Immature natural killer cell (primary cell): ENCODE measurements around the gene DLG4. TPM values are rescaled to one million over a fixed set of nuclear protein-coding genes. Genes with fewer than 3 reads are reported as not detected.

ENCODE experiments used
- DNase-seq, 3 donors: peaks; one replicate each; pipeline ENCODE4 v3.0.0; 2022; ENCODE audit warnings: mixed read lengths in 1 of 3
- H3K27ac Mint-ChIP-seq, 6 donors: one replicate each; pipeline ENCODE4 v1.8.0; 2020; ENCODE audit warnings: mixed read lengths in 6 of 6, mild to moderate bottlenecking in 5 of 6, inconsistent platforms in 4 of 6, moderate library complexity in 3 of 6
- H3K27me3 Mint-ChIP-seq, 3 donors: one replicate each; pipeline ENCODE4 v1.8.0; 2020 to 2021; ENCODE audit warnings: low read depth in 3 of 3, mild to moderate bottlenecking in 3 of 3, mixed read lengths in 3 of 3, moderate library complexity in 3 of 3, inconsistent platforms in 1 of 3
- H3K36me3 Mint-ChIP-seq, 3 donors: one replicate each; pipeline ENCODE4 v1.8.0; 2020; ENCODE audit warnings: mixed read lengths in 3 of 3, inconsistent platforms in 2 of 3, mild to moderate bottlenecking in 2 of 3
- H3K4me1 Mint-ChIP-seq, 2 donors: one replicate each; pipeline ENCODE4 v1.8.0; 2020; ENCODE audit warnings: inconsistent platforms in 2 of 2, mild to moderate bottlenecking in 2 of 2, mixed read lengths in 2 of 2, moderate library complexity in 1 of 2
- H3K4me3 Mint-ChIP-seq, 5 donors: one replicate each; pipeline ENCODE4 v1.8.0; 2020; ENCODE audit warnings: mild to moderate bottlenecking in 5 of 5, mixed read lengths in 5 of 5, inconsistent platforms in 3 of 5, moderate library complexity in 3 of 5
- H3K9me3 Mint-ChIP-seq, 6 donors: one replicate each; pipeline ENCODE4 v1.8.0; 2020; ENCODE audit warnings: mild to moderate bottlenecking in 6 of 6, mixed read lengths in 6 of 6, inconsistent platforms in 4 of 6, moderate library complexity in 3 of 6
- polyA plus RNA-seq, 3 donors: library from polyadenylated mRNA; unstranded; fragments of 300-500 nt; fragmentation: Illumina TruSeq; gene quantifications; one replicate each; pipeline ENCODE4 v1.2.3, GENCODE V29; 2021

Gene DLG4
- polyA plus RNA-seq, 3 donors from 2014 or later, result 0.36 TPM; not detected in 2

DNA sequence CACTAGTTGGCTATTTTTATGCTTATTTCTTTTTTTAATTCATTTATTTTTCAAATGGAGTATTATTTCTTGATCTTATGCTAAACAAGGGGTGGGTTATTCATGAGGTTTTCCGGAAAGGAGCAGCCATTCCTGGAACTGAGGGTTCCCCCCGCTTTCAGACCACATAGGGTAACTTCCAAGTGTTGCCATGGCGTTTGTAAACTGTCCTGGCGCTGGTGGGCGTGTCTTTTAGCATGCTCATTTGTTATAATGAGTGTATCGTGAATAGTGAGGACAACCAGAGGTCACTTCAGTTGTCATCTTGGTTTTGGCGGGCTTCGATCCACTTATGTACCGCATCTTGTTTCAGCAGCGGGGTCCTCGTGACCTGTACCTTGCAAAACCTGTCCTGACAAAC lies 75.4 kb downstream of the DLG4 start:
- no peak for DNase-seq
- Mint-ChIP-seq H3K27me3 (peaks cover 0 to 12% (median 3%) of the 10 kb centered on the region in 3 donors), H3K9me3 (no peaks in the 10 kb centered on the region), H3K36me3 (no peaks in the 10 kb centered on the region), H3K27ac (no peak overlapping the region), H3K4me3 (no peak overlapping the region), H3K4me1 (no peaks in the 10 kb centered on the region)

DNA sequence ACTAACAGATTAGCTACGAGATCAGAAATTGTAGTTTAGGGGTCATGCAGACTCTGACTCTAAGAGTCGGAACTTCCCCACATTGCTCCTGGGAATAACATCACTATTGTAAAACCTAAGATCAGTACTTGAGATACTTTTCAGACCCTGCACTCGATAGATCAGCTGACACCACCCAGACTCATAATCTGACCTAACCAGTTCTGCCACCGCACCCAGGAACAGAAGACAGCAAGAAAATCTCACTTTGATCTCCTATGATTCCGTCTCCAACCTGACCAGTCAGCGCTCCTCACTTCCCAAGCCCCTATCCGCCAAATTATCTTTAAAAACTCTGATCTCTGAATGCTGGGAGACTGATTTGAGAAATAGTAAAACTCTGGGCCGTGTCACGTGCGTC lies 77.8 kb downstream of the DLG4 start:
- Mint-ChIP-seq H3K4me1 (no peaks in the 10 kb centered on the region), H3K4me3 (no peak overlapping the region), H3K27ac (no peak overlapping the region), H3K9me3 (no peaks in the 10 kb centered on the region), H3K36me3 (no peaks in the 10 kb centered on the region), H3K27me3 (peaks cover 0 to 14% (median 3%) of the 10 kb centered on the region in 3 donors)
- DNase-seq, result no peak

- Mint-ChIP-seq H3K4me3 (no peak overlapping the region), H3K9me3 (no peaks in the 10 kb centered on the region), H3K4me1 (peaks cover 0 to 6% of the 10 kb centered on the region in 2 donors), H3K27me3 (peaks cover 0 to 10% (median 1%) of the 10 kb centered on the region in 3 donors), H3K36me3 (no peaks in the 10 kb centered on the region), H3K27ac (no peak overlapping the region)
- no peak for DNase-seq
Measured at GRCh38 chr17:7139400-7139799, 80.2 kb downstream of the DLG4 start.

DNA sequence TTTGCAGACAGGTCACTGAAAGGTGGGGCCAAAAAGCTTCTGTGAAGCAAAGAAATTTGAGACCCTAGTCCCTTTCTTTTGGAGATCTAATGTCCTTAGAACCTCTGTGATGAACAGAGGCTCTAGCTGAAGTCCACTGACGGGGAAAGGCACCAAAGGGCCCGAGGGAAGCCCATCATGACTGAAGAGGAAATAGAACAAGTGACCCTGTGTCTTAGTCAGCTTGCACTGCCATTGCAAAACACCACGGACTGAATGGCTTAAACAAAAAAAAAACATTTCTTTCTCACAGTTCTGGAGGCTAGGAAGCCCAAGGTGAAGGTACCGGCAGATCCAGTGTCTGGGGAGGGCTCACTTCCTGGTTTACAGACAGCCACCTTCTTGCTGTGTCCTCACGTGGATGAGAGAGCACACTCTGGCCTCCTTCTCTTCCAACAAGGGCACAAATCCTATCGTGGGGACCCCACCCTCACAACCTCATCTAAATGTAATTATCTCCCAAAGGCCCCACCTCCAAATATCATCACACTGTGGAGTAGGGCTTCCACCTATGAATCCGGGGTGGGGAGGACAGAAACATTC lies 80.7 kb downstream of the DLG4 start:
- Mint-ChIP-seq H3K9me3 (no peaks in the 10 kb centered on the region), H3K27me3 (peaks cover 0 to 10% (median 1%) of the 10 kb centered on the region in 3 donors), H3K36me3 (no peaks in the 10 kb centered on the region), H3K27ac (peak overlapping the region in 1 of 6 donors; percentile 40), H3K4me1 (peaks cover 0 to 6% of the 10 kb centered on the region in 2 donors), H3K4me3 (no peak overlapping the region)
- no peak for DNase-seq

GRCh38 chr17:7137171-7137943 lies 82.3 kb downstream of the DLG4 start:
- Mint-ChIP-seq H3K4me1 (peaks cover 4 to 19% of the 10 kb centered on the region in 2 donors), H3K36me3 (no peaks in the 10 kb centered on the region), H3K9me3 (no peaks in the 10 kb centered on the region), H3K4me3 (no peak overlapping the region), H3K27me3 (peaks cover 1 to 16% (median 7%) of the 10 kb centered on the region in 3 donors), H3K27ac (peak overlapping the region in 1 of 6 donors; percentile 28)
- no peak for DNase-seq

Other genes starting within 250 kb of the DLG4 start
- under 1 TPM; 0.24 to 0.92 (median 0.83) TPM for gene ALOX12, start 223.8 kb downstream of the DLG4 start, polyA plus RNA-seq
- gene RNASEK, start 207.2 kb downstream of the DLG4 start, polyA plus RNA-seq, result 100 to 1,000 TPM; 449 to 922 (median 670) TPM
- under 1 TPM in 1 of 3 donors, not detected in 2; 0.10 TPM for gene BCL6B, start 196.8 kb downstream of the DLG4 start, polyA plus RNA-seq
- 1 to 10 TPM in 2 of 3 donors, under 1 TPM in 1; 0.49 to 2.6 (median 2.1) TPM for gene SLC16A13, start 183.8 kb downstream of the DLG4 start, polyA plus RNA-seq
- gene SLC16A11, start 175.7 kb downstream of the DLG4 start, polyA plus RNA-seq, result 1 to 10 TPM; 1.2 to 3.9 (median 3.1) TPM
- 10 to 100 TPM in 2 of 3 donors, under 1 TPM in 1; 0.72 to 13.5 (median 11.7) TPM for gene CLEC10A, start 139.6 kb downstream of the DLG4 start, polyA plus RNA-seq
- gene ASGR2, start 105.0 kb downstream of the DLG4 start, polyA plus RNA-seq, result 1 to 10 TPM in 1 of 3 donors, under 1 TPM in 1, not detected in 1; 0.57 to 3.2 TPM
- under 1 TPM; 0.55 to 0.84 (median 0.81) TPM for gene ASGR1, start 40.5 kb downstream of the DLG4 start, polyA plus RNA-seq
- gene ACADVL, start 102 bp upstream of the DLG4 start, polyA plus RNA-seq, result 100 to 1,000 TPM; 138 to 180 (median 141) TPM
- gene DVL2, start 14.7 kb upstream of the DLG4 start, polyA plus RNA-seq, result 10 to 100 TPM; 19.4 to 28.5 (median 25.2) TPM
- gene PHF23, start 19.6 kb upstream of the DLG4 start, polyA plus RNA-seq, result 10 to 100 TPM; 11.9 to 41.4 (median 17.7) TPM
- gene GABARAP, start 22.6 kb upstream of the DLG4 start, polyA plus RNA-seq, result 100 to 1,000 TPM; 764 to 982 (median 905) TPM
- 10 to 100 TPM; 33.2 to 61.1 (median 57.8) TPM for gene CTDNEP1, start 31.9 kb upstream of the DLG4 start, polyA plus RNA-seq
- gene ELP5, start 32.4 kb upstream of the DLG4 start, polyA plus RNA-seq, result 100 to 1,000 TPM in 1 of 3 donors, 10 to 100 TPM in 2; 65.0 to 108 (median 89.0) TPM
- 1 to 10 TPM; 2.5 to 8.7 (median 3.7) TPM for gene CLDN7, start 42.6 kb upstream of the DLG4 start, polyA plus RNA-seq
- under 1 TPM in 1 of 3 donors, not detected in 2; 0.26 TPM for gene SLC2A4, start 61.9 kb upstream of the DLG4 start, polyA plus RNA-seq
- not detected for gene YBX2, start 74.8 kb upstream of the DLG4 start, polyA plus RNA-seq
- gene EIF5A, start 87.8 kb upstream of the DLG4 start, polyA plus RNA-seq, result 100 to 1,000 TPM; 235 to 814 (median 797) TPM
- gene GPS2, start 95.5 kb upstream of the DLG4 start, polyA plus RNA-seq, result 100 to 1,000 TPM; 100 to 129 (median 123) TPM
- 1 to 10 TPM in 2 of 3 donors, under 1 TPM in 1; 0.58 to 2.8 (median 1.4) TPM for gene NEURL4, start 109.5 kb upstream of the DLG4 start, polyA plus RNA-seq
- 100 to 1,000 TPM; 137 to 227 (median 214) TPM for gene ACAP1, start 116.7 kb upstream of the DLG4 start, polyA plus RNA-seq
- gene KCTD11, start 132.3 kb upstream of the DLG4 start, polyA plus RNA-seq, result 10 to 100 TPM in 1 of 3 donors, 1 to 10 TPM in 2; 5.5 to 13.0 (median 9.4) TPM
- gene TMEM95, start 135.3 kb upstream of the DLG4 start, polyA plus RNA-seq, result not detected
- under 1 TPM in 2 of 3 donors, not detected in 1; 0.21 to 0.29 TPM for gene TNK1, start 161.3 kb upstream of the DLG4 start, polyA plus RNA-seq
- 10 to 100 TPM; 38.1 to 82.5 (median 54.2) TPM for gene PLSCR3, start 174.7 kb upstream of the DLG4 start, polyA plus RNA-seq
- gene TMEM256, start 184.3 kb upstream of the DLG4 start, polyA plus RNA-seq, result 100 to 1,000 TPM in 1 of 3 donors, 10 to 100 TPM in 2; 30.7 to 116 (median 60.7) TPM
- gene NLGN2, start 188.0 kb upstream of the DLG4 start, polyA plus RNA-seq, result not detected
- gene SPEM1, start 200.5 kb upstream of the DLG4 start, polyA plus RNA-seq, result not detected
- not detected for gene SPEM2, start 205.8 kb upstream of the DLG4 start, polyA plus RNA-seq
- gene SPEM3, start 209.0 kb upstream of the DLG4 start, polyA plus RNA-seq, result not detected
- 10 to 100 TPM; 15.9 to 27.9 (median 16.4) TPM for gene TMEM102, start 215.6 kb upstream of the DLG4 start, polyA plus RNA-seq
- gene FGF11, start 219.7 kb upstream of the DLG4 start, polyA plus RNA-seq, result not detected
- gene CHRNB1, start 225.2 kb upstream of the DLG4 start, polyA plus RNA-seq, result 10 to 100 TPM; 32.4 to 41.3 (median 38.5) TPM